Measurements from ENCODE around the gene FBP1.

FBP1 gene

DNA sequence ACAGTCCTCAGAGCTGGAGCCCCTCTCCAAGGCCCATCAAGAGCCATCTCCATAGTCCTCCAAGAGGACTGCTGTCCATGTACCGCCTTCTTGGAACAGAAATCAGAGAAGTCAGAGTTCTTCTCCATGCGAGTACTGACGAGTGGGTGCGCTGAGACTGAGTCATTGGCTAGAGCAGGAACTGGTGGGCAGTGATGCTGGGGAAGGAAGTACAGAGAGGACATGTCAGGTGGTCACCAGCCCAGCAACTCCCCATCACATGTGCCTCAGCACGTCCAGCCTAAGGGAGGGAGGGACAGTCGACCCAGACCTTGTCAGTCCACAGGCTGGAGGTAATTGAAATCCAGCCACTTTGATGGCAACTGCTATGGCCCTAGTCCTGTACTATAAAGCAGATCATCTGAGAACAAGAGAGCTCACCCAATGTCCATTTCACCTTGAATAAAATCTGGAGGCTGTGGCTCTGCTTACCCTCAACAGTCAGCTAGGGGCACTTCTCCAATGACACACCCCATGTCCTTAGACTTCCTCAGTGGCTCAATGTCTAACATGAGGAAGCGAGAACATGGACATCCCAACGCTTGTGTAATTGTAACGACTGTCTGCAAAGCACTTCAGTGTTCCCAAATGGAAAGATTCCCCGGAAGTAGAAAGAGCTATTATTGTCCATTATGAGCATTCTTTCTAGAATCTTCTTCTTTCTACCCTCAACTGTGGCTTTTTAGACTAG, 15.0 kb upstream of the FBP1 start:
- Histone ChIP-seq H3K36me3 (ENCODE audit: control insufficient read depth in 1 of 2, insufficient read depth in 2 of 2, low read length in 2 of 2) (no peaks in the 10 kb centered on the region), H3K27me3 (ENCODE audit: low read depth, low read length) (no peaks in the 10 kb centered on the region), H3K4me1 (ENCODE audit: control insufficient read depth in 1 of 2, insufficient read depth in 2 of 2, low read length in 2 of 2) (peaks cover 0 to under 1% of the 10 kb centered on the region in 2 donors), H3K9me3 (ENCODE audit: control insufficient read depth in 1 of 2, low read length in 2 of 2) (no peaks in the 10 kb centered on the region), H3K27ac (ENCODE audit: low read length) (no peak overlapping the region), H3K4me3 (ENCODE audit: low read depth in 1 of 2, low read length in 2 of 2) (no peak overlapping the region)

DNA sequence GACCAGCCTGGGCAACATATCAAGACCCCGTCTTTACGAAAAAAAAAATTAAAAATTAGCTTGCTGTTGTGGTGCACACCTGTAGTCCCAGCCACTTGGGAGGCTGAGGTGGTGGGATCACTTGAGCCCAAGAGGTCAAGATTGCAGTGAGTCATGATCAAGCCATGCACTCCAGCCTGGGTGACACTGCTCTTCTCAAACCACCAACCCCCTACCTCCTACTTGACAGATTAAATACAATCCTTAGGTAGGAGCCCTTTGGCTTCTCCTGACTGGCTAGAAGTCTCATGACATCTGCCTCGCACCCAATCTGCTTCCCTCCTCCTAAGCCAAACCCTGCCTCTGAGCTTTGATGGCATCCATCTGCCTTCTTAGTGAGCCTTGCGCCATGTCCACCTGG, 11.6 kb upstream of the FBP1 start:
- Histone ChIP-seq H3K9me3 (ENCODE audit: control insufficient read depth in 1 of 2, low read length in 2 of 2) (no peaks in the 10 kb centered on the region), H3K36me3 (ENCODE audit: control insufficient read depth in 1 of 2, insufficient read depth in 2 of 2, low read length in 2 of 2) (no peaks in the 10 kb centered on the region), H3K27me3 (ENCODE audit: low read depth, low read length) (no peaks in the 10 kb centered on the region), H3K4me3 (ENCODE audit: low read depth in 1 of 2, low read length in 2 of 2) (no peak overlapping the region), H3K4me1 (ENCODE audit: control insufficient read depth in 1 of 2, insufficient read depth in 2 of 2, low read length in 2 of 2) (peaks cover 0 to 11% of the 10 kb centered on the region in 2 donors), H3K27ac (ENCODE audit: low read length) (no peak overlapping the region)

- Histone ChIP-seq H3K27me3 (ENCODE audit: low read depth, low read length) (no peaks in the 10 kb centered on the region), H3K4me3 (ENCODE audit: low read depth in 1 of 2, low read length in 2 of 2) (no peak overlapping the region), H3K9me3 (ENCODE audit: control insufficient read depth in 1 of 2, low read length in 2 of 2) (no peaks in the 10 kb centered on the region), H3K4me1 (ENCODE audit: control insufficient read depth in 1 of 2, insufficient read depth in 2 of 2, low read length in 2 of 2) (peaks cover 0 to 11% of the 10 kb centered on the region in 2 donors), H3K27ac (ENCODE audit: low read length) (peak overlapping the region; percentile 7), H3K36me3 (ENCODE audit: control insufficient read depth in 1 of 2, insufficient read depth in 2 of 2, low read length in 2 of 2) (no peaks in the 10 kb centered on the region)
Observed at GRCh38 chr9:94649100-94649819, 9.9 kb upstream of the FBP1 start.

DNA sequence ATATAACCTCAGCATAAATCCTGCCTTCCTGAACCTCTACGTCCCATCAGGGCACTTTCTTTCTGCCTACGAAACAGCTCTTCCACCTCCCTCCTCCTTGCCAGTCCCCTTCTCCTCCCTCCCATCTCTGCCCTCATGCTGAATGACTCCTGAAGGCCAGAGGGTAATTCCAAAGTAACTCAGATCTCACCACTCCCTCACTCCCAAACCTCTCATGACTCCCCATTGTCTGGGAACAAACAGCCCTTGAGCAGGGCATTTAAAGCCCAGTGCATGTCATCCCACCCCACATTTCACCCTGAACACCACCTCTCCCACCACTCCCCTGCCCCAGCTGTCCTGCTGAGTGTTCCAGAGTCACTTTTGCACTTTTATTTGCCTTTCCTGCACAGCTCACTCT, 8.9 kb upstream of the FBP1 start:
- H3K4me3 ChIP-seq (ENCODE audit: low read depth in 1 of 2, low read length in 2 of 2): no peak overlapping the region
- H3K27me3 ChIP-seq (ENCODE audit: low read depth, low read length): no peaks in the 10 kb centered on the region
- no peak overlapping the region for H3K27ac ChIP-seq (ENCODE audit: low read length)
- no peaks in the 10 kb centered on the region for H3K36me3 ChIP-seq (ENCODE audit: control insufficient read depth in 1 of 2, insufficient read depth in 2 of 2, low read length in 2 of 2)
- H3K9me3 ChIP-seq (ENCODE audit: control insufficient read depth in 1 of 2, low read length in 2 of 2): no peaks in the 10 kb centered on the region
- peaks cover 0 to 11% of the 10 kb centered on the region in 2 donors for H3K4me1 ChIP-seq (ENCODE audit: control insufficient read depth in 1 of 2, insufficient read depth in 2 of 2, low read length in 2 of 2)

DNA sequence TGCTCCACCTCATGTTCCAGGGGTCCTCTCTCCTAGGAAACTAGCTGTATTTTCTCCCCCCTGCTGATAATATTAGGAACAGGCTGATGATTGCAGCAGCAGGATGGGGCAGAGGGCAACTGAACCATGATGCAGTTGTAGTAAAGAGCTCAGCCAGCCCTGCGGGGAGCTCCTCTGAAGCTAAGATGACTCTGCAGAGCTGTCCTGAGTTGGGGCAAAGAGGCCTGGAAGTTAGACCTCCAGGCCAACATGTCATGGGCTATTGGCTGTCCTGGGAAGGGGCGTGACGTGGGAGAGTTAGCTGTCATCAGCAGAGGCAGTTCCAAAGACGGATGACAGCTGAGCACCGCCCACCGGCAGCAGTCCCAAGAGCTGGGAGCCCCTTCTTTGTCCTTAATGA, 6.6 kb upstream of the FBP1 start:
- no peaks in the 10 kb centered on the region for H3K9me3 ChIP-seq (ENCODE audit: control insufficient read depth in 1 of 2, low read length in 2 of 2)
- H3K36me3 ChIP-seq (ENCODE audit: control insufficient read depth in 1 of 2, insufficient read depth in 2 of 2, low read length in 2 of 2): no peaks in the 10 kb centered on the region
- H3K4me3 ChIP-seq (ENCODE audit: low read depth in 1 of 2, low read length in 2 of 2): no peak overlapping the region
- H3K27me3 ChIP-seq (ENCODE audit: low read depth, low read length): no peaks in the 10 kb centered on the region
- H3K27ac ChIP-seq (ENCODE audit: low read length): no peak overlapping the region
- H3K4me1 ChIP-seq (ENCODE audit: control insufficient read depth in 1 of 2, insufficient read depth in 2 of 2, low read length in 2 of 2): peaks cover 0 to 11% of the 10 kb centered on the region in 2 donors

GRCh38 chr9:94644543-94644942, 5.2 kb upstream of the FBP1 start:
- Histone ChIP-seq H3K9me3 (ENCODE audit: control insufficient read depth in 1 of 2, low read length in 2 of 2) (no peaks in the 10 kb centered on the region), H3K27ac (ENCODE audit: low read length) (no peak overlapping the region), H3K27me3 (ENCODE audit: low read depth, low read length) (no peaks in the 10 kb centered on the region)

DNA sequence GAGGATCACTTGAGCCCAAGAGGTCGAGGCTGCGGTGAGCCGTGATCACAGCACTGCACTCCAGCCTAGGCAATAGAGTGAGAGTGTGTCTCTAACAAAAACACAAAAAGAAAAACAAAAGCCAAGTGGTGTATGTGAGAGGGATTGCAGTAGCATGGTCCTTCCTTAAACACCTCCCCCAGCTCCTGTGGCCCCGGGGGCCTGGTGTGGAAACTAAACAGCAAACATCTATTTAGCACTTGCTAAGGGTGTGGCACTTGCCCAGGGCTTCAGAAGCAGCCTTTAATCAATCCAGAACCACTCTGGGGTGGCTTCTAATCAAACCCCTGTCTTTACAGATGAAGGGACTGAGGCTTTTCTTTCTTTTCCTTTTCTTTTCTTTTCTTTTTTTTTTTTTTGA, 4.4 kb upstream of the FBP1 start:
- Histone ChIP-seq H3K4me1 (ENCODE audit: control insufficient read depth in 1 of 2, insufficient read depth in 2 of 2, low read length in 2 of 2) (peaks cover 6 to 7% of the 10 kb centered on the region in 2 donors), H3K4me3 (ENCODE audit: low read depth in 1 of 2, low read length in 2 of 2) (no peak overlapping the region), H3K36me3 (ENCODE audit: control insufficient read depth in 1 of 2, insufficient read depth in 2 of 2, low read length in 2 of 2) (no peaks in the 10 kb centered on the region), H3K27ac (ENCODE audit: low read length) (no peak overlapping the region), H3K9me3 (ENCODE audit: control insufficient read depth in 1 of 2, low read length in 2 of 2) (no peaks in the 10 kb centered on the region), H3K27me3 (ENCODE audit: low read depth, low read length) (no peaks in the 10 kb centered on the region)

More at GRCh38 chr9:94644543-94644942, 5.2 kb upstream of the FBP1 start:
- H3K36me3 ChIP-seq (ENCODE audit: control insufficient read depth in 1 of 2, insufficient read depth in 2 of 2, low read length in 2 of 2): no peaks in the 10 kb centered on the region
- peaks cover 0 to 11% of the 10 kb centered on the region in 2 donors for H3K4me1 ChIP-seq (ENCODE audit: control insufficient read depth in 1 of 2, insufficient read depth in 2 of 2, low read length in 2 of 2)
- no peak overlapping the region for H3K4me3 ChIP-seq (ENCODE audit: low read depth in 1 of 2, low read length in 2 of 2)

DNA sequence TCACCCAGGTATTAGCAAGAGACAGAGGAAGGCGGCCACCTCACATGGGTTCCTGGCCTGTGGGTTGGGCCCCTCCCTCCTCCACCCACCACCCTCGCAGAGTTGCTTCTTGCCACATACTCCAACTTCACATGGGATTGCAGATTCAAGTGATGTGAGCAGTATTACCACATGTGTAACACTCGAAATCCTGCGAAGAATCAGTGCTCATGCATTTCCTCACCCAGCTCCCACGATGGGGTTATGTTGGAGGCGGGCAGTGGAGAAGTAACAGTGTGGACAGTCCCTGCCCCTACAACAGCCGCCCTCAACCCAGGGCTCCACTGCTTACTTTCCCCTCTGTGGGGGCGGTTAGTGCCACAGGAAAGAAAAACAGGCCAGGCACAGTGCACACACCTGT, 3.9 kb upstream of the FBP1 start:
- Histone ChIP-seq H3K27ac (ENCODE audit: low read length) (no peak overlapping the region), H3K4me1 (ENCODE audit: control insufficient read depth in 1 of 2, insufficient read depth in 2 of 2, low read length in 2 of 2) (peaks cover under 1 to 9% of the 10 kb centered on the region in 2 donors), H3K27me3 (ENCODE audit: low read depth, low read length) (no peaks in the 10 kb centered on the region), H3K36me3 (ENCODE audit: control insufficient read depth in 1 of 2, insufficient read depth in 2 of 2, low read length in 2 of 2) (no peaks in the 10 kb centered on the region), H3K9me3 (ENCODE audit: control insufficient read depth in 1 of 2, low read length in 2 of 2) (no peaks in the 10 kb centered on the region), H3K4me3 (ENCODE audit: low read depth in 1 of 2, low read length in 2 of 2) (no peak overlapping the region)

GRCh38 chr9:94642501-94642900, 3.2 kb upstream of the FBP1 start:
- no peaks in the 10 kb centered on the region for H3K36me3 ChIP-seq (ENCODE audit: control insufficient read depth in 1 of 2, insufficient read depth in 2 of 2, low read length in 2 of 2)
- no peak overlapping the region for H3K4me3 ChIP-seq (ENCODE audit: low read depth in 1 of 2, low read length in 2 of 2)
- H3K9me3 ChIP-seq (ENCODE audit: control insufficient read depth in 1 of 2, low read length in 2 of 2): no peaks in the 10 kb centered on the region
- H3K27me3 ChIP-seq (ENCODE audit: low read depth, low read length): no peaks in the 10 kb centered on the region
- H3K4me1 ChIP-seq (ENCODE audit: control insufficient read depth in 1 of 2, insufficient read depth in 2 of 2, low read length in 2 of 2): peaks cover 0 to 9% of the 10 kb centered on the region in 2 donors
- no peak overlapping the region for H3K27ac ChIP-seq (ENCODE audit: low read length)

GRCh38 chr9:94639999-94640376, 670 bp upstream of the FBP1 start:
- Histone ChIP-seq H3K27me3 (ENCODE audit: low read depth, low read length) (no peaks in the 10 kb centered on the region), H3K27ac (ENCODE audit: low read length) (peak overlapping the region; percentile 51), H3K36me3 (ENCODE audit: control insufficient read depth in 1 of 2, insufficient read depth in 2 of 2, low read length in 2 of 2) (no peaks in the 10 kb centered on the region), H3K4me3 (ENCODE audit: low read depth in 1 of 2, low read length in 2 of 2) (peak overlapping the region; percentile 53 to 82), H3K4me1 (ENCODE audit: control insufficient read depth in 1 of 2, insufficient read depth in 2 of 2, low read length in 2 of 2) (peaks cover 0 to 9% of the 10 kb centered on the region in 2 donors), H3K9me3 (ENCODE audit: control insufficient read depth in 1 of 2, low read length in 2 of 2) (no peaks in the 10 kb centered on the region)

GRCh38 chr9:94638335-94639060, 820 bp downstream of the FBP1 start:
- Histone ChIP-seq H3K36me3 (ENCODE audit: control insufficient read depth in 1 of 2, insufficient read depth in 2 of 2, low read length in 2 of 2) (no peaks in the 10 kb centered on the region), H3K9me3 (ENCODE audit: control insufficient read depth in 1 of 2, low read length in 2 of 2) (no peaks in the 10 kb centered on the region), H3K4me3 (ENCODE audit: low read depth in 1 of 2, low read length in 2 of 2) (peak overlapping the region; percentile 68 to 82), H3K27ac (ENCODE audit: low read length) (peak overlapping the region; percentile 45), H3K27me3 (ENCODE audit: low read depth, low read length) (no peaks in the 10 kb centered on the region), H3K4me1 (ENCODE audit: control insufficient read depth in 1 of 2, insufficient read depth in 2 of 2, low read length in 2 of 2) (peaks cover 0 to 9% of the 10 kb centered on the region in 2 donors)

All from muscle layer of duodenum (tissue), 2 donors.